ENCODE data around the gene ZNF740.

The ZNF740 gene

GRCh38 chr12:53224897-53225634 is 44.5 kb downstream of the ZNF740 start:
- DNase-seq = peak in 2 of 51 donors; percentile 18 to 19

GRCh38 chr12:53225635-53226424 is 45.3 kb downstream of the ZNF740 start:
- no peak for DNase-seq

- no peak for DNase-seq
These were observed 46.3 kb downstream of the ZNF740 start for GRCh38 chr12:53226815-53227214.

GRCh38 chr12:53227341-53227740 is 46.8 kb downstream of the ZNF740 start:
- DNase-seq = no peak

- no peak for DNase-seq
These were observed 47.3 kb downstream of the ZNF740 start for GRCh38 chr12:53227836-53228235.

- no peak for DNase-seq
These were observed 48.9 kb downstream of the ZNF740 start for GRCh38 chr12:53229454-53229853.

- DNase-seq = peak in 1 of 51 donors; percentile 25
These were observed 49.8 kb downstream of the ZNF740 start for GRCh38 chr12:53230108-53230845.

- peak in 1 of 51 donors; percentile 65 for DNase-seq
These were observed 51.1 kb downstream of the ZNF740 start for GRCh38 chr12:53231671-53231920.

- DNase-seq = peak in 27 of 51 donors; percentile 18 to 74 (median 45)
These were observed 51.6 kb downstream of the ZNF740 start, which contains the start of gene RARG for GRCh38 chr12:53231921-53232645. Gene RARG, minus strand, starts transcription at chr12:53232209. Its CDS starts 4,664 bp downstream, at chr12:53227545.

- peak in 7 of 51 donors; percentile 16 to 46 (median 26) for DNase-seq
These were observed 52.3 kb downstream of the ZNF740 start for GRCh38 chr12:53232646-53233461.

GRCh38 chr12:53233671-53234121 is 53.2 kb downstream of the ZNF740 start:
- peak in 1 of 51 donors; percentile 24 for DNase-seq

GRCh38 chr12:53234271-53234914 is 53.9 kb downstream of the ZNF740 start:
- DNase-seq = peak in 6 of 51 donors; percentile 8 to 29 (median 20)

GRCh38 chr12:53235164-53235563 is 54.6 kb downstream of the ZNF740 start:
- DNase-seq = peak in 1 of 51 donors; percentile 17

- DNase-seq = no peak
These were observed 55.4 kb downstream of the ZNF740 start for GRCh38 chr12:53235742-53236442.

- no peak for DNase-seq
These were observed 56.1 kb downstream of the ZNF740 start for GRCh38 chr12:53236443-53237111.

- no peak for DNase-seq
These were observed 59.2 kb downstream of the ZNF740 start for GRCh38 chr12:53239643-53240258.

- DNase-seq = no peak
These were observed 61.3 kb downstream of the ZNF740 start for GRCh38 chr12:53241623-53242412.

Measured in hypothalamus (tissue), 51 donors.